ENCODE measurements around the gene REPIN1. TPM values are rescaled to one million over a fixed set of nuclear protein-coding genes. Genes with fewer than 3 reads are reported as not detected.

The REPIN1 gene
- total RNA-seq, 1 donor from 2014 or later, result 82.2 TPM

- intact Hi-C loops (cut with micrococcal nuclease), result loop anchor here (1.0 to 5.0 kb wide), 6 partner anchors 10 to 399 kb away; partner anchors contain the start of genes ACTR3C, LRRC61, REPIN1 and ZNF775
- Mint-ChIP-seq H3K27ac (peak overlapping the region; percentile 68), H3K9me3 (no peaks in the 10 kb centered on the region), H3K4me3 (ENCODE audit: low read depth) (no peak overlapping the region), H3K4me1 (ENCODE audit: low read depth) (peaks cover 33% of the 10 kb centered on the region), H3K27me3 (ENCODE audit: low read depth) (peaks cover 2% of the 10 kb centered on the region), H3K36me3 (ENCODE audit: low read depth) (no peaks in the 10 kb centered on the region)
- DNase-seq (ENCODE audit: low spot score), result no peak
Measured at GRCh38 chr7:150357771-150358427, 10.7 kb upstream of the REPIN1 start.

- H3K9me3 Mint-ChIP-seq, result no peaks in the 10 kb centered on the region
- no peaks in the 10 kb centered on the region for H3K36me3 Mint-ChIP-seq (ENCODE audit: low read depth)
- no peak overlapping the region for H3K27ac Mint-ChIP-seq
- no peak for DNase-seq (ENCODE audit: low spot score)
- no peaks in the 10 kb centered on the region for H3K27me3 Mint-ChIP-seq (ENCODE audit: low read depth)
- intact Hi-C loops (cut with micrococcal nuclease), result loop anchor here (5.0 kb wide), 2 partner anchors 36 to 399 kb away; partner anchors contain the start of genes ACTR3C and LRRC61
- no peak overlapping the region for H3K4me3 Mint-ChIP-seq (ENCODE audit: low read depth)
- H3K4me1 Mint-ChIP-seq (ENCODE audit: low read depth), result peaks cover 33% of the 10 kb centered on the region
Measured at GRCh38 chr7:150358433-150358832, 10.2 kb upstream of the REPIN1 start.

DNA sequence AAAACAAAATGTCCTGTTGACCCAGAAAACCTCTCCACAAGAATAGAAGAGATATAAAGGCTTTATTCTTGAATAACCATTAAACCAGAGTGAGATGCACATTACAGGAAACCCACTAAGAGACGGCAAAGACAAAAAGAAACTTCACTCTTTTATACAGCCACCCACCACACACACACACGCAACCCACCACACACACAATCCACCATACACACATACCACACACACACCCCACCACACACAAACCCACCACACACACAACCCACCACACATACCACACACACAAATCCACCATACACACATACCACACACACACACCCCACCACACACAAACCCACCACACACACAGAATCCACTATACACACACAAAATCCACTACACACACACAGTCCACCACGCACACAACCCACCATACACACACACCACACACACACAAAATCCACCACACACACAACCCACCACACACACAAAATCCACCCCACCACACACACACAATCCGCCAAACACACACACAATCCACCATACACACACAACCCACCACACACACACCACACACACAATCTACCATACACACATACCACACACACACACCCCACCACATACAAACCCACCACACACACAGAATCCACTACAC is 9.5 kb upstream of the REPIN1 start:
- H3K27ac Mint-ChIP-seq, result no peak overlapping the region
- intact Hi-C loops (cut with micrococcal nuclease), result loop anchor here (5.0 kb wide), 2 partner anchors 37 to 398 kb away; partner anchors contain the start of genes ACTR3C and LRRC61
- no peaks in the 10 kb centered on the region for H3K36me3 Mint-ChIP-seq (ENCODE audit: low read depth)
- H3K4me3 Mint-ChIP-seq (ENCODE audit: low read depth), result no peak overlapping the region
- no peaks in the 10 kb centered on the region for H3K9me3 Mint-ChIP-seq
- peaks cover 37% of the 10 kb centered on the region for H3K4me1 Mint-ChIP-seq (ENCODE audit: low read depth)
- no peak for DNase-seq (ENCODE audit: low spot score)
- no peaks in the 10 kb centered on the region for H3K27me3 Mint-ChIP-seq (ENCODE audit: low read depth)

DNA sequence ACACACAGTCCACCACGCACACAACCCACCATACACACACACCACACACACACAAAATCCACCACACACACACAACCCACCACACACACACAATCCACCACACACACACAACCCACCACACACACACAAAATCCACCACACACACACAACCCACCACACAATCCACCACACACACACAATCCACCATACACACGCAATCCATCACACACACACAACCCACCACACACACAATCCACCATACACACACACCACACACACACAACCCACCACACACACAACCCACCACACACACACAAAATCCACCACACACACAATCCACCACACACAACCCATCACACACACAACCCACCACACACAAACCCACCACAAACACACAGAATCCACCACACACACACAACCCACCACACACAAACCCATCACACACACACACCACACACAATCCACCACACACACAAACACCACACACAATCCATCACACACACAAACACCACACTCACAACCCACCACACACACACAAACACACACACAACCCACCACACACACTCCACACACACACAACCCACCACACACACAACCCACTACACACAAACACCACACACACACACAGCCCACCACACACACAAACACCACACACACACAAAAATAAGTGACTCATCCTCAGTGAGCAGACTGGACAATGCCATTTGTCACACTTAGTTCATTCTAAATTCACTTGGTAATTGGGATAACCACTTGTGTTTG is 8.8 kb upstream of the REPIN1 start:
- DNase-seq (ENCODE audit: low spot score), result no peak
- H3K36me3 Mint-ChIP-seq (ENCODE audit: low read depth), result no peaks in the 10 kb centered on the region

DNA sequence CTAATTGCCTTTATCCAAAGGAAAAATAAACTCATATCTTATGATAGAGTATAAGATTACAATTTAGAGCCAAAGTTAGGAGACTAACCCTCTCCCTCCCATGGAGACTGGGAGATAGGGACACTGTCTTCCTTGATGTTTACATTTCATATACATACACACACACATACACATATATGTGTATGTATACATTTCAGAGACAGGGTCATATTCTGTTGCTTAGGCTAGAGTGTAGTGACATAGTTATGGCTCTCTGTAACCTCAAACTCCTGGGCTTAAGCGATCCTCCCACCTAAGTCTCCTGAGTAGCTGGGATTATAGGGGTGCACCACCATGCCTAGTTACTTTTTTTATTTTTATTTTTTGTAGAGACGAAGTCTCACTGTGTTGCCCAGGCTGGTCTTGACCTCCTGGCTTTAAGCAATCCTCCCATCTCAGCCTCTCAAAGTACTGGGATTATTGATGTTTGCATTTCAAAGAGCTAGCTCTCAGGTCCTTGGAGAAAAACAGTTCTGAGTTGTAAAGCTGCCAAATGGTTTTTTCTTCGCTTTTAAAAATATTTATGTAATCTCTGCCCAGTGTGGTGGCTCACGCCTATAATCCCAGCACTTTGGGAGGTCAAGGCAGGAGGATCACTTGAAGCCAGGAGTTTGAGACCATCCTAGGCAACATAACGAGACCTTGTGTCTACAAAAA is 8.1 kb upstream of the REPIN1 start:
- Mint-ChIP-seq H3K4me3 (ENCODE audit: low read depth) (no peak overlapping the region), H3K27me3 (ENCODE audit: low read depth) (no peaks in the 10 kb centered on the region), H3K27ac (peak overlapping the region; percentile 40), H3K36me3 (ENCODE audit: low read depth) (no peaks in the 10 kb centered on the region), H3K9me3 (no peaks in the 10 kb centered on the region), H3K4me1 (ENCODE audit: low read depth) (peaks cover 43% of the 10 kb centered on the region)
- intact Hi-C loops (cut with micrococcal nuclease), result no loop called here
- no peak for DNase-seq (ENCODE audit: low spot score)

More for the DNA sequence above, 8.8 kb upstream of the REPIN1 start:
- Mint-ChIP-seq H3K27me3 (ENCODE audit: low read depth) (no peaks in the 10 kb centered on the region), H3K27ac (peak overlapping the region; percentile 40), H3K4me1 (ENCODE audit: low read depth) (peaks cover 40% of the 10 kb centered on the region), H3K4me3 (ENCODE audit: low read depth) (no peak overlapping the region), H3K9me3 (no peaks in the 10 kb centered on the region)
- intact Hi-C loops (cut with micrococcal nuclease), result loop anchor here (5.0 kb wide), 2 partner anchors 37 to 398 kb away; partner anchors contain the start of genes ACTR3C and LRRC61

GRCh38 chr7:150361402-150361801 is 7.2 kb upstream of the REPIN1 start:
- Mint-ChIP-seq H3K9me3 (no peaks in the 10 kb centered on the region), H3K4me3 (ENCODE audit: low read depth) (no peak overlapping the region), H3K36me3 (ENCODE audit: low read depth) (no peaks in the 10 kb centered on the region), H3K27ac (no peak overlapping the region), H3K27me3 (ENCODE audit: low read depth) (no peaks in the 10 kb centered on the region), H3K4me1 (ENCODE audit: low read depth) (peaks cover 43% of the 10 kb centered on the region)
- no peak for DNase-seq (ENCODE audit: low spot score)
- intact Hi-C loops (cut with micrococcal nuclease), result no loop called here

DNA sequence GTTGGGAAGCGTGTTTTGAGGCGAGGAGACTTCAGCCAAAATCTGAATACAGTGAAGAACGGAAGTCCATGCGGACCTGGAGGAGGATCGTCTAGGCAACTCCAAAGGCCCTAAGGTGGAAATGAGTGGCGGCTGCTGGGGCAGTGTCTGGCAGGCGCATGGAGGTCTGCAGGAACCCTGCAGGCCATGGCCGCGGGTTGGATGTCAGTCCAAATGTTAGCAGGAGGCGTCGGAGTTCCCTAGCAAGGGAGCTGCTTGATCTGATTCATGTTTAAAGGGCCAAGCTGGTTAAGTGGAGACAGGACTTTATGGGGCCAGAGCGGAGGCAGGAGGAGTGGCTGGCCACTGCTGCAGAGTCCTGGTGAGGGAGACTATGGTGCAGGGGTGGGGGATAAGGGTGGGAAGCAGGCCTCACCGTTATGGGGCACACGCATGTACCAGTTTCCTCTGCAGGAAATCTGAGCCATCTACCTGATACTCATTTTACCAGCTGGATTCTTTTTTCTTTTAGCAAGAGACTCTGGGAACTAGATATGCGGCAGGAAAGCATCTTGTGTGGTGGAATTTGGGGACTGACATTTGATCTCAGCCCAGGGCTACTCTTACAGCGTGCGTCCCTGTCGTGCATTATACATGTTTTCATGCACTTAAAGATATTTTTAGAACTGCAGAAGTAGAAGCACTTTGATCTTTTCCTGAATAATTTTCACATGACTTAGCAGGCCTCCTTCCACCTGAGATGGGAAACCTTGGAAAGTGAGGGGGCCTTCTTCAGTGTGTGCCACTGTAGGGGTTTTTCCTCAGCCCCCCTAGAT is 6.6 kb upstream of the REPIN1 start:
- no peaks in the 10 kb centered on the region for H3K36me3 Mint-ChIP-seq (ENCODE audit: low read depth)
- peaks cover 39% of the 10 kb centered on the region for H3K4me1 Mint-ChIP-seq (ENCODE audit: low read depth)
- DNase-seq (ENCODE audit: low spot score), result no peak
- intact Hi-C loops (cut with micrococcal nuclease), result no loop called here
- no peaks in the 10 kb centered on the region for H3K27me3 Mint-ChIP-seq (ENCODE audit: low read depth)
- no peaks in the 10 kb centered on the region for H3K9me3 Mint-ChIP-seq
- H3K27ac Mint-ChIP-seq, result no peak overlapping the region
- H3K4me3 Mint-ChIP-seq (ENCODE audit: low read depth), result no peak overlapping the region

GRCh38 chr7:150363370-150363769 is 5.3 kb upstream of the REPIN1 start:
- H3K9me3 Mint-ChIP-seq, result no peaks in the 10 kb centered on the region
- no peak overlapping the region for H3K4me3 Mint-ChIP-seq (ENCODE audit: low read depth)
- peaks cover 35% of the 10 kb centered on the region for H3K4me1 Mint-ChIP-seq (ENCODE audit: low read depth)
- no peaks in the 10 kb centered on the region for H3K36me3 Mint-ChIP-seq (ENCODE audit: low read depth)
- no peak for DNase-seq (ENCODE audit: low spot score)
- intact Hi-C loops (cut with micrococcal nuclease), result no loop called here
- H3K27ac Mint-ChIP-seq, result no peak overlapping the region
- no peaks in the 10 kb centered on the region for H3K27me3 Mint-ChIP-seq (ENCODE audit: low read depth)

DNA sequence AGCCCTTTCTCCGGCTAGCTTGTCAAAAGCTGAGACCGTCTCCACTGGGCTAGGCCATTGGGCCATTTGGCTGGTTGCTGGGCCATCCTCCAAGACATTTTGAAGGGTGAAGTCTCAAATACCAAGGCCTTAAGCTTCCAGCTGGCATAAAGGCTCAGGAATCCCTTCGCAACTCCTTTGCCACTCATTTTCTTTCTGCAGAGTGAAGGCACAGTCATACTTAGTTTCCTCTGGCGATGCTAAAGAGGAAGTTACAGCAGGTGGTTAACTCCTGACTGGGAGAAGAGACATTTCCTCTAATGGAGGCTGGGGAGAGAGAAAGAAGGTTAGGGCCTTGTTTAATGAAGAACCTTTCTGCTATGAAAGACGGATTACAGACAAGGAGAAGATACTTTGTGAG is 4.8 kb upstream of the REPIN1 start:
- H3K27ac Mint-ChIP-seq, result no peak overlapping the region
- no peaks in the 10 kb centered on the region for H3K27me3 Mint-ChIP-seq (ENCODE audit: low read depth)
- H3K36me3 Mint-ChIP-seq (ENCODE audit: low read depth), result peaks cover under 1% of the 10 kb centered on the region
- no peaks in the 10 kb centered on the region for H3K9me3 Mint-ChIP-seq
- H3K4me1 Mint-ChIP-seq (ENCODE audit: low read depth), result peaks cover 33% of the 10 kb centered on the region
- DNase-seq (ENCODE audit: low spot score), result no peak
- intact Hi-C loops (cut with micrococcal nuclease), result no loop called here
- H3K4me3 Mint-ChIP-seq (ENCODE audit: low read depth), result no peak overlapping the region

GRCh38 chr7:150365194-150365593 is 3.4 kb upstream of the REPIN1 start:
- Mint-ChIP-seq H3K36me3 (ENCODE audit: low read depth) (peaks cover 8% of the 10 kb centered on the region), H3K4me1 (ENCODE audit: low read depth) (peaks cover 31% of the 10 kb centered on the region), H3K27me3 (ENCODE audit: low read depth) (no peaks in the 10 kb centered on the region), H3K9me3 (no peaks in the 10 kb centered on the region), H3K4me3 (ENCODE audit: low read depth) (no peak overlapping the region), H3K27ac (no peak overlapping the region)
- no peak for DNase-seq (ENCODE audit: low spot score)
- intact Hi-C loops (cut with micrococcal nuclease), result no loop called here

GRCh38 chr7:150365673-150366398 is 2.8 kb upstream of the REPIN1 start:
- H3K4me1 Mint-ChIP-seq (ENCODE audit: low read depth), result peaks cover 35% of the 10 kb centered on the region
- H3K4me3 Mint-ChIP-seq (ENCODE audit: low read depth), result peak overlapping the region; percentile 8
- H3K27me3 Mint-ChIP-seq (ENCODE audit: low read depth), result no peaks in the 10 kb centered on the region
- H3K36me3 Mint-ChIP-seq (ENCODE audit: low read depth), result peaks cover 12% of the 10 kb centered on the region
- no peaks in the 10 kb centered on the region for H3K9me3 Mint-ChIP-seq
- no peak for DNase-seq (ENCODE audit: low spot score)
- H3K27ac Mint-ChIP-seq, result no peak overlapping the region
- intact Hi-C loops (cut with micrococcal nuclease), result no loop called here

Data from activated T-helper 2 cell treated with anti-CD3 and anti-CD28 coated beads, Interferon-gamma antibody, Interleukin-2, Interleukin-4, amounts not matched to agents 10 μg/mL and 5 μg/mL and 100 μg/mL, durations not matched to agents 14 hours and 24 hours and 36 hours (primary cell).